NK-92 (cell line): ENCODE results near the gene UPF2.
"Not testable (repeated sequence)": the region's sequence is repeated elsewhere in the genome, so short reads cannot be mapped to it uniquely, and the experiment has no call there.

Experiments used
- DNase-seq: peaks from one replicate; lab custom pipeline; 2025; ENCODE audit not compliant: unreplicated experiment; lab: John Stamatoyannopoulos, UW

The UPF2 gene

GRCh38 chr10:11975795-11976194, 66.8 kb downstream of the UPF2 start:
- DNase-seq: no peak

- DNase-seq: not testable (repeated sequence)
Measured at GRCh38 chr10:11972523-11972922, 70.1 kb downstream of the UPF2 start.

- no peak for DNase-seq
Measured at GRCh38 chr10:11962176-11962575, 80.4 kb downstream of the UPF2 start.

GRCh38 chr10:11961771-11962170, 80.8 kb downstream of the UPF2 start:
- DNase-seq: no peak

- DNase-seq: no peak
Measured at GRCh38 chr10:11959966-11960365, 82.6 kb downstream of the UPF2 start.

GRCh38 chr10:11958956-11959355, 83.7 kb downstream of the UPF2 start:
- no peak for DNase-seq

GRCh38 chr10:11951695-11952094, 90.9 kb downstream of the UPF2 start:
- DNase-seq: no peak

- no peak for DNase-seq
Measured at GRCh38 chr10:11950325-11951018, 92.1 kb downstream of the UPF2 start.

- DNase-seq: no peak
Measured at GRCh38 chr10:11949152-11949551, 93.5 kb downstream of the UPF2 start.

GRCh38 chr10:11946652-11947051, 96.0 kb downstream of the UPF2 start:
- DNase-seq: no peak

- no peak for DNase-seq
Measured at GRCh38 chr10:11936389-11937152, 106.0 kb downstream of the UPF2 start.

GRCh38 chr10:11934262-11934661, 108.3 kb downstream of the UPF2 start:
- DNase-seq: no peak

- no peak for DNase-seq
Measured at GRCh38 chr10:11933577-11934223, 108.9 kb downstream of the UPF2 start.

GRCh38 chr10:11931038-11931437, 111.6 kb downstream of the UPF2 start:
- DNase-seq: no peak

- DNase-seq: no peak
Measured at GRCh38 chr10:11930312-11930978, 112.2 kb downstream of the UPF2 start.

- no peak for DNase-seq
Measured at GRCh38 chr10:11927746-11928145, 114.9 kb downstream of the UPF2 start.

- no peak for DNase-seq
Measured at GRCh38 chr10:11921800-11922392, 120.7 kb downstream of the UPF2 start.

GRCh38 chr10:11919271-11919670, 123.3 kb downstream of the UPF2 start:
- no peak for DNase-seq

GRCh38 chr10:11918384-11918783, 124.2 kb downstream of the UPF2 start:
- no peak for DNase-seq

- DNase-seq: no peak
Measured at GRCh38 chr10:11913079-11913641, 129.4 kb downstream of the UPF2 start.

- no peak for DNase-seq
Measured at GRCh38 chr10:11910102-11910501, 132.5 kb downstream of the UPF2 start.
